SU-DHL-6 (cell line): ENCODE data around the gene WDR18.

Source experiments
- H2AFZ ChIP-seq: fragments of 200-600 bp; sonication (generic); 2 replicates; pipeline ENCODE4 v1.6.1; 2014; ENCODE audit warnings: low read depth, mild to moderate bottlenecking, moderate library complexity, mixed read lengths, antibody characterized with exemption, low read length; ENCODE audit not compliant: severe bottlenecking
- H3F3A ChIP-seq: fragments of 200-600 bp; shearing (Covaris generic); 2 replicates; pipeline ENCODE4 v1.6.0; 2016; ENCODE audit warnings: antibody characterized with exemption, mild to moderate bottlenecking; ENCODE audit not compliant: insufficient read depth
- H3K27ac ChIP-seq: fragments of 200-600 bp; sonication (generic); 2 replicates; pipeline ENCODE4 v1.5.1; 2016; ENCODE audit warnings: low read depth, mild to moderate bottlenecking, low read length, moderate library complexity, mixed read lengths
- H3K27me3 ChIP-seq: fragments of 200-600 bp; sonication (generic), shearing (Covaris generic); 2 replicates; pipeline ENCODE4 v1.6.0; 2014; ENCODE audit warnings: mild to moderate bottlenecking, low read length
- H3K36me3 ChIP-seq: fragments of 200-600 bp; sonication (generic); 2 replicates; pipeline ENCODE4 v1.6.1; 2014; ENCODE audit warnings: mild to moderate bottlenecking, low read length, mixed read lengths
- H3K4me2 ChIP-seq: fragments of 300-600, 200-600 bp; shearing (Covaris generic), sonication (generic); 2 replicates; pipeline ENCODE4 v1.6.0; 2014; ENCODE audit warnings: low read length, low read depth, mild to moderate bottlenecking; ENCODE audit not compliant: poor library complexity, severe bottlenecking
- H3K4me3 ChIP-seq: fragments of 200-600 bp; sonication (generic); 2 replicates; pipeline ENCODE4 v1.5.1; 2014; ENCODE audit warnings: antibody characterized with exemption, low read length, mild to moderate bottlenecking, mixed read lengths; ENCODE audit not compliant: insufficient read depth, poor library complexity, severe bottlenecking
- H3K79me2 ChIP-seq: fragments of 200-600 bp; sonication (generic); 2 replicates; pipeline ENCODE4 v1.6.1; 2014; ENCODE audit warnings: mild to moderate bottlenecking, low read length, moderate library complexity; ENCODE audit not compliant: insufficient read depth
- H3K9ac ChIP-seq: fragments of 200-600 bp; sonication (generic); 2 replicates; pipeline ENCODE4 v1.7.0; 2014; ENCODE audit warnings: mild to moderate bottlenecking, low read length
- H3K9me2 ChIP-seq: fragments of 200-600 bp; sonication (generic); replicated peaks from 2 replicates; pipeline ENCODE4 v1.6.1; 2014; ENCODE audit warnings: low read length; ENCODE audit not compliant: insufficient read depth
- H3K9me3 ChIP-seq: fragments of 200-600 bp; sonication (generic); 2 replicates; pipeline ENCODE4 v1.6.1; 2014; ENCODE audit warnings: low read length, mixed read lengths; ENCODE audit not compliant: insufficient read depth
- H4K20me1 ChIP-seq: fragments of 200-600 bp; sonication (generic); 2 replicates; pipeline ENCODE4 v1.6.1; 2014; ENCODE audit warnings: low read depth, mild to moderate bottlenecking, antibody characterized with exemption, low read length, moderate library complexity, mixed read lengths
- CTCF ChIP-seq: fragments of 200-600 bp; sonication (generic); IDR thresholded peaks from one replicate; pipeline ENCODE4 v1.5.1; 2017; ENCODE audit warnings: antibody characterized with exemption, mild to moderate bottlenecking, low read length, moderate library complexity; ENCODE audit not compliant: insufficient read depth, poor library complexity, severe bottlenecking
- EZH2phosphoT487 ChIP-seq: fragments of 200-600 bp; sonication (generic), shearing (Covaris generic); conservative IDR thresholded peaks from 2 replicates; pipeline ENCODE4 v1.6.1; 2018; ENCODE audit warnings: mild to moderate bottlenecking, antibody characterized with exemption, low read length, moderate library complexity, mixed read lengths

Gene WDR18

GRCh38 chr19:976476-976875, 7.7 kb upstream of the WDR18 start:
- Histone ChIP-seq H3K27me3 (no peaks in the 10 kb centered on the region), H3K9me3 (no peaks in the 10 kb centered on the region), H3K9me2 (no peaks in the 10 kb centered on the region), H2AFZ (no peak overlapping the region), H3K27ac (no peak overlapping the region), H3K4me2 (no peak overlapping the region), H4K20me1 (no peaks in the 10 kb centered on the region), H3K79me2 (no peaks in the 10 kb centered on the region), H3K9ac (no peak overlapping the region), H3K36me3 (no peaks in the 10 kb centered on the region), H3K4me3 (no peak overlapping the region), H3F3A (no peaks in the 10 kb centered on the region)
- TF ChIP-seq CTCF (no peak), EZH2phosphoT487 (no peak)

DNA sequence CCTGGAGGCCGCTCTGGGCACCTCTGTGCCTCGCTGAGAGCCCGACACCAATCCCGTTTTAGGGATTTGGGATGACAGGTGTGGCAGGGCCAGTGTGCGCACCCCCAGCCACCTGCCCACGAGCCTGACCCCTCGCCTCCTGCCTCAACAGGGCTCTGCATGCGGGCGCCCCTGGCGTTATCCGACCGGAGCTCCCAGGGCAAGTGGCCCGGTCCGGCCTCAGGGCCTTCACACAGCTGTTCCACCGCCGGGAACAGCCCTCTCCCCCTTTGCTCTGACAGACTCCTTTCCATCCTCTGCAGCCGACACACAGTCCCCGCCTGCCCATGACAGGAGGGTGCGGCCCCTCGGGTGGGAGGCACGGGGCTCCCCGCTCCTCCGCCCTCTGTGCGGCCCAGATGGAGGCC, 7.1 kb upstream of the WDR18 start:
- no peak overlapping the region for H3K27ac ChIP-seq
- H3K9me3 ChIP-seq: no peaks in the 10 kb centered on the region
- no peaks in the 10 kb centered on the region for H3K36me3 ChIP-seq
- no peak overlapping the region for H3K4me3 ChIP-seq
- no peak for TF ChIP-seq EZH2phosphoT487
- TF ChIP-seq CTCF: no peak
- H3F3A ChIP-seq: no peaks in the 10 kb centered on the region
- no peaks in the 10 kb centered on the region for H4K20me1 ChIP-seq
- no peak overlapping the region for H3K9ac ChIP-seq
- H3K9me2 ChIP-seq: no peaks in the 10 kb centered on the region
- no peak overlapping the region for H3K4me2 ChIP-seq
- H3K27me3 ChIP-seq: no peaks in the 10 kb centered on the region
- no peaks in the 10 kb centered on the region for H3K79me2 ChIP-seq
- no peak overlapping the region for H2AFZ ChIP-seq

GRCh38 chr19:979318-979741, 4.8 kb upstream of the WDR18 start:
- Histone ChIP-seq H3K27me3 (no peaks in the 10 kb centered on the region), H3K36me3 (no peaks in the 10 kb centered on the region), H3K9me2 (no peaks in the 10 kb centered on the region), H4K20me1 (no peaks in the 10 kb centered on the region), H2AFZ (no peak overlapping the region), H3K27ac (no peak overlapping the region), H3F3A (peaks cover 9% of the 10 kb centered on the region), H3K4me3 (no peak overlapping the region), H3K4me2 (no peak overlapping the region), H3K9ac (no peak overlapping the region), H3K79me2 (0 out of 2 replicates have a peak, but pooled peaks cover 1% of the 10 kb centered on the region), H3K9me3 (no peaks in the 10 kb centered on the region)
- TF ChIP-seq EZH2phosphoT487 (no peak), CTCF (no peak)
